Fibroblast of peridontal ligament (primary cell): Measurements from ENCODE around the gene BICD1.
"Not testable (repeated sequence)": the region's sequence is repeated elsewhere in the genome, so short reads cannot be mapped to it uniquely, and the experiment has no call there.

Experiments
- DNase-seq: peaks from one replicate; pipeline ENCODE4 v3.0.0-alpha.2; 2010; ENCODE audit errors: extremely low read depth

BICD1 gene

GRCh38 chr12:32145096-32145495 is 38.4 kb downstream of the BICD1 start:
- no peak for DNase-seq

DNA sequence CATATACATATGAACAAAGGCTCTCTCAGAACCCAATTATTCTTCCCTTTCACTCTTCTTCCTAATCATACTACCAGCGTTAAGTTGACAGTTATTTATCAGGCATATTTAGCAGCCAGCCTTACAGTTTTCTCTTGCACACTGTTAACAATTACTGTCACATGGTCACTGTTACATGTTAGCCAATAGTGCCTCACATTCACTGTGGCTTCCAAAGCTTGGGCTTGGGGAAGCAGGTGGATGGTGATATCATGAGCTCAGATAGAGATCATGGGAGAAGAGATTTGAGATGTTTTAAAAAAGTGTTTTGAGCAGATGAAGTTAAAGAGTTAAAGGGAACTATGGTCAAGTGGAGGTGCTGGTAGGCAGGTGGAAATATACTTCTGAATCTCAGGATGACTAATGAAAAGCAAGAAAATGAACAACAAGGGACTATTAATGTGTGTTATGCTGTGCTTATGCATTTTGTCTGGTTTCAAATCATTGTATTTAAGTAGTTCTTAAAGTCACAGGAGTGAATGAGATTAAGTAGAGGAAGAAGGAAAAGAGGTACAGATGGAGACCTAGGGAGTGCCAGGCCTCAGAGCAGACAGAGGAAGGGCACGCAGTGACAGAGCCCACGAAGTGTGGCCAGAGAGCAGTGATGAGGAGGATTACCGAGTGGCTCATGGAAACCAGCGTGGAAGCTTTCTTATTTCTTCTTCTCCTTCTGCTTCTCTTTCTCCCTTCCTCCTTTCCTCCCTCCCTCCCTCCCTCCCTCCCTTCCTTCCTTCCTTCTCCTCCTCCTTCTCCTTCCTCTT is 39.6 kb downstream of the BICD1 start:
- no peak for DNase-seq

GRCh38 chr12:32148372-32148771 is 41.7 kb downstream of the BICD1 start:
- DNase-seq = peak; percentile 52

DNA sequence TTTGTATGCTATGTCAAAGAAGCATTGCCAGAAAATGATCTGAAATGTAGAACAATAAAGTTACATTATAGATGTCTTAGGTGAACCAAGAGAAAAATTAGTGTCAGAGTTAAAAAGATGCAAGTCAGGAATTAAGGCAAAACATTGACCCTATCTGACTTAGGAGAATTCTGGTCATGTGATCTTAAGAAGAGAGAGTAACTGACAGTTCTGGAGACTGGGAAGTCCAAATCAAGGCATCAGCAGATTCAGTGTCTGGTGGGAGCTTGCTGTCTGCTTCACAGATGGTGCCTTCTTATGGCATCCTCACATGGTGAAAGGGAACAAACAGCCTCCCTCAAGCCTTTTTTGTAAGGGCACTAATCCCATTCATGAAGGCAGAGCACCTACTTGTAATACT is 42.8 kb downstream of the BICD1 start:
- DNase-seq = no peak

DNA sequence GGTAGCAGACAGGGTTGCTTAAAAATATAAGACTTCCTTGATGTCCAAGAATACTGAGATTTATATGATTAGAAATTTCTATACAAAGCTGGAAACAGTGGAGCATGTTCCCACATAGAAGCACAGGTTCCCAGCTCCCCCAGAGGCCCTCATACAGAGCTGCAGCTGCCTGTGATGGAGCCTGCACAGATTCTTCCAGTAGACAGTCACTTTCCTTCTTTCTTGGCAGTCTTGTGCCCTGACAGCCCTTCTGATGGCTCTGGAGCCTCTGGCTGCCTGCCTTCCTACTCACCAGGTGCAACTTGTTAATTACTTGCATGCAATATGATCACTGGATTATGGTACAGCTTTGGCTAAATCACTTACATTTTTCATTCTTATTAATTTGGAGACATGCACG is 44.4 kb downstream of the BICD1 start:
- no peak for DNase-seq

GRCh38 chr12:32151552-32151951 is 44.9 kb downstream of the BICD1 start:
- no peak for DNase-seq

GRCh38 chr12:32155041-32155440 is 48.4 kb downstream of the BICD1 start:
- DNase-seq = no peak

- DNase-seq = no peak
Measured at GRCh38 chr12:32155961-32156529, 49.4 kb downstream of the BICD1 start.

- no peak for DNase-seq
Measured at GRCh38 chr12:32158525-32158924, 51.9 kb downstream of the BICD1 start.

- DNase-seq = no peak
Measured at GRCh38 chr12:32159381-32159780, 52.7 kb downstream of the BICD1 start.

DNA sequence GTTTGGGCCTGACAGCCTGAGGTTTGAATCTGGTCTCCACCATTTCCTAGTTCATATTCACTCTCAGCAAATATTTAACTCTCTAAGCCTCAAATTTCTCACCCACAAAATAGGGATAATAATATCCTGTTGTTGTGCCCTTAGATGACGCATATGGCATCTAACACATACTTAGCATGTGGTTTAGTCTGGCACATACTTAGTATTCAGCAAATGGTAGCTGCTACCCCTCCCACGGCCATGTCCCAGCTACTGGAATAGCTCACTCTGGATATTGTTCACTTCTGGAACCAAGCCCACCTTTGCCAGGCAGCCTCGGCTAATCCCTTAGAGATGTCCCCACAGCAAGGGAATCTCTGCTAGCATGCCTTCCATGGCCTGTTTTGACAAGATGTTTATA is 53.3 kb downstream of the BICD1 start:
- DNase-seq = peak; percentile 8

DNA sequence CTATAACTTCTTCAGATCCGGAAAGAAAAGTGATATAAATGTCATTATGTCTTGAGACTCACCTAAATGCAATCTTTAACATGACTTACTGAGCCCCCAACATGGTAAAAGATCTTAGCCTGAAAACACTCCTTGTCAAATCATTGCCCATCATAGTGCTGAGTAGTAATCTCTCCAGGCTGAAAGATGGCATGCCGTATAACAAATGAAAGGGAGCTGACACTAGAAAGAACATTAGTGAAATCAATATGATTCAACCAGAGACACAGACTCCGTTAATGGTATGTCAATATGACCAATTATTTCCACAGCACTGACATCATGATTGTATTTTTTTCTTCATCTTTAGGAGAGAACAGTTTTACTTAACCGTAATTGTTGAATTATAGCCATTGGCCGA is 54.4 kb downstream of the BICD1 start:
- no peak for DNase-seq

- no peak for DNase-seq
Measured at GRCh38 chr12:32163596-32163995, 56.9 kb downstream of the BICD1 start.

DNA sequence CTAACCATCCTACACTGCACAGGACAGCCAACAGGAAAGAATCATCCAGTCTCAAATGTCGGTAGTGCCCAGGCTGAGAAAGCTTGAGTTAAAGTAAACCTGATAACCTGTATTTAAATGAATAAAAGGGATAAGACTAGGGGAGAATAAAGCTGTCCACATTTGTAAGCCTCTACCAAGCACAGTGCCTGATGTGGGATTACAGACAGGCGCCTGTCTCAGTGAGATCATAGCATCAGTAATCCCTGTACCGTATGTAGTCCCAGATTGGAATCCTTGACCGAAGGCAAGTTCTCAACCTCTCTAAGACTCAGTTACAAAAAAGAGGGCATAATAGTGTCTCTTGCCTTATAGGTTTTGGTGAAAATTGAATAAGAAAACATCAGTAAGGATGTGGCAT is 59.9 kb downstream of the BICD1 start:
- no peak for DNase-seq

DNA sequence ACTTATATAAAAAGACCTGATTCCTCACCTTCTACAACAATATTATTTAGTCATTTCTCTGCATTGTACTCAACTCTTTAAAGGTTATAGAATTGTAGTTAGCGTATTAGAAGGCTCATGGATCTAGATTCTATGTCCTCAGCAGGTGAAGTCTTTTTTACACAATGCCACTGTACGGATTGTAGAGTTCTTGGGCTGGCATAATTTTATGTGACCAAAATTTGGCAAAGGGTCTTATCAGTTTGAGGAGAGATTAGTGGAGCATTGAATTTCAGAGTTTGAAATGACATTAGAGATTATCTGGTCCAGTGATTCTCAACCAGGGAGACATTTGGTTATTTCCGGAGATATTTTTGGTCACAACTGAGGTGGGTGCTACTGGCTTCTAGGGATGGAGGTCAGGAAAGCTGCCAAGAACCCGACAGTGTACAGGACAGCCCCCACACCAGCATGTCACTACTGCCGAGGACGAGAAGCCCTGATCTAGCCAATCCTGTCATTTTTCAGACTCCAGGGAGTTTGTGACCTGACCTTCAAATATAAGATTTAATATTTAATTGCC is 63.9 kb downstream of the BICD1 start:
- DNase-seq = no peak

DNA sequence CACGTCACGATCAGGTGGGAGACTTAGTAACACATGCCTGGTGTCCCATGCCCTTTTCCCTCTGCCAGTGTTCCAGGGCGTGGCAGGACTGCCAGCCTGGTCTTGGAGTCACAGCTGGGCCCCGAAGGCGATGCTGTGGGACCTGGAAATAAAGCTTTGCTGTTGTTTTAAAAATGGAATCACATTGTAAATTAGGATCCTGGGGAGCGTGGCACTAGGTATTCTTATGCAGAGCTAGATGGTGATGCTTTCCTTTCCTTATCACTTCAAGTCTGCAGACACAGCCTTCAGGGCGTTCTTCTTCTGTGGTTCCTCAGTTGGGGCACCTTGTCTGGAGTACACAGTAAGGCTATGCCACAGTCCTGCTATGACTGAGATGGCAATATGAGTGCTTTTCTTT is 64.6 kb downstream of the BICD1 start:
- DNase-seq = no peak

DNA sequence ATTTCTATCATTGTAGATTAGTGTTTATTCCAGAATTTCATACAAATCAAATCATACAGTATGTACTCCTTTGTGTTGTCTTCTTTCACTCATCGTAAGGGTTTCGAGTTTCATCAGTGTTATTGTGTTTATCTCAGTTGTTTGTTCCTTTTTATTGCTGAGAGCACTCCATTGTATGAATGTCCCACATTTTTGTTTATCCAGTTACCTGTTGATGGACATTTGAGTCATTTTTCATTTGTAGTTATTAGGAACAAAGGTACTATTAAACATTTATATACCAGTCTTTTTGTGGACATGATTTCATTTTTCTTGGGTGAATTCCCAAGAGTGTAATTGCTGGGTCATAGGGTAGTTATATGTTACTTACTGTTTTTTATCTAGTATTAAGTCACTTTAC is 70.0 kb downstream of the BICD1 start:
- no peak for DNase-seq

- DNase-seq = no peak
Measured at GRCh38 chr12:32178341-32179010, 71.8 kb downstream of the BICD1 start.

DNA sequence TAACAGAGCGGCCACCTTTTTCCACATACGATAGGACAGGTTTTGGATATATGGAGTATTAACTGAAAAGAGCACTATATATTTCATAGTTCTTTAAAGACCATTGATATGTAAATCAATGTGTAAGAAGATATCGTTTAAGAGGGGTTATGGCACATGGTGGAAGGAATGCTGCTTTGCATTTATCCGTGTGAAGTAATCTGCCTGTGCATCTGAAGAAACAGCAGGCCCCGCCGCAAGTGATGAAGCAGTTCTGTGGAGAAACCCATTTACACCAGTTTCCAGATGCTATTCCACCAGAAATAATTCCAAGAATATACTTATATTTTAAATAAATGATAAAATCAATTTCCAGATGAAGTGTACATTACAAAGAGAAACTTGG is 72.4 kb downstream of the BICD1 start:
- no peak for DNase-seq

- peak; percentile 60 for DNase-seq
Measured at GRCh38 chr12:32181498-32182175, 75.0 kb downstream of the BICD1 start.

DNA sequence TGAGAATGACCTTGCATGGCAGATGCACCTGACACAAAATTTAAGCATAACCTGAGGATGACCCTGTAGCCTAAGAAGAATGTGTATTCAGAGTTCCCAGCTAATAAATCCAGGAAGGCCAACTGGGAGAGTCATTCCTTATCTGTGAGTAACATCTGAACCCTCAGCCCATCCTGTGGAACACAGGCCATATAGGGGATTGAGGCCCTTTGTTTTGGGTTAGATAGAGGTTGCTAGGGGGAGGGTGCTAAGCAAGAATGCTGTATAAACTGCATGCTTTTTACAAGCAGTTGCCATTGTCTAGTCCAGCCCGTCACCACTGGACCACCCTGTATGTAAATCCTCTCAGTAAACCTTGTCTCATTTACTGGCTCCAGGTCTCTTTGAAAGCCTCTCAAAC is 77.0 kb downstream of the BICD1 start:
- DNase-seq = no peak

- not testable (repeated sequence) for DNase-seq
Measured at GRCh38 chr12:32187127-32187526, 80.5 kb downstream of the BICD1 start.
